SK-N-SH (cell line): ENCODE measurements around the gene HOXA5. TPM values are rescaled to one million over a fixed set of nuclear protein-coding genes. Genes with fewer than 3 reads are reported as not detected.

Source experiments
- CTCF ChIA-PET: fragments of 300-600, 350-600 bp; formaldehyde crosslinking; extraction: SDS; loops from one replicate; lab custom pipeline; 2021; lab: Yijun Ruan, JAX
- POLR2A ChIA-PET: fragments of 350-600 bp; sonication (Branson Sonifier 250); formaldehyde crosslinking; extraction: SDS; loops from one replicate; lab custom pipeline; 2020; ENCODE audit warnings: antibody characterized with exemption, inconsistent platforms; lab: Yijun Ruan, JAX
- DNase-seq: peaks from one replicate; pipeline ENCODE4 v3.0.0; 2012
- H2AFZ ChIP-seq: fragments of 200-600 bp; sonication (generic); 2 replicates; pipeline ENCODE4 v1.8.1; 2016; ENCODE audit warnings: antibody characterized with exemption, mild to moderate bottlenecking, low read depth
- H3F3A ChIP-seq: fragments of 200-600 bp; sonication (generic); replicated peaks from 2 replicates; pipeline ENCODE3; 2016; ENCODE audit warnings: antibody characterized with exemption, mild to moderate bottlenecking; ENCODE audit not compliant: insufficient read depth
- H3K27ac ChIP-seq, 2 experiments: fragments of 200-500 bp in 1 of 2; fragments of 200-600 bp in 1 of 2; sonication (Bioruptor generic) in 1 of 2; sonication (generic), shearing (Covaris generic) in 1 of 2; 2 replicates each; pipeline versions ENCODE4 v1.5.1 to v1.6.1; 2014 to 2016; ENCODE audit warnings: low read depth in 2 of 2, inconsistent platforms in 1 of 2, low read length in 1 of 2, mild to moderate bottlenecking in 1 of 2, mixed read lengths in 1 of 2
- H3K27me3 ChIP-seq: fragments of 200-600 bp; sonication (generic), shearing (Covaris generic); 2 replicates; pipeline ENCODE4 v1.6.1; 2016; ENCODE audit warnings: mixed run types; ENCODE audit not compliant: insufficient read depth
- H3K36me3 ChIP-seq, 2 experiments: fragments of 200-500 bp in 1 of 2; fragments of 200-600 bp in 1 of 2; sonication (Bioruptor generic) in 1 of 2; sonication (generic) in 1 of 2; replicated peaks in 1 of 2; 2 replicates each; pipeline versions ENCODE3 to v1.5.1; 2014 to 2016; ENCODE audit warnings: low read length in 1 of 2, mild to moderate bottlenecking in 1 of 2; ENCODE audit not compliant: insufficient read depth in 2 of 2, control insufficient read depth in 1 of 2
- H3K4me1 ChIP-seq, 2 experiments: fragments of 200-500 bp in 1 of 2; fragments of 200-600 bp in 1 of 2; sonication (Bioruptor generic) in 1 of 2; sonication (generic), shearing (Covaris generic) in 1 of 2; 2 replicates each; pipeline versions ENCODE4 v1.5.1 to v1.6.1; 2014 to 2016; ENCODE audit warnings: low read depth in 1 of 2, low read length in 1 of 2, mixed run types in 1 of 2; ENCODE audit not compliant: insufficient read depth in 2 of 2, control insufficient read depth in 1 of 2
- H3K4me2 ChIP-seq: fragments of 200-600 bp; sonication (generic), shearing (Covaris generic); 2 replicates; pipeline ENCODE4 v1.6.1; 2017; ENCODE audit warnings: mixed run types
- H3K4me3 ChIP-seq, 2 experiments: fragments of 200-500 bp in 1 of 2; fragments of 200-600 bp in 1 of 2; sonication (Bioruptor generic) in 1 of 2; sonication (generic), shearing (Covaris generic) in 1 of 2; 2 replicates each; pipeline versions ENCODE4 v1.5.1 to v1.8.1; 2014 to 2016; ENCODE audit warnings: low read depth in 2 of 2, inconsistent platforms in 1 of 2, low read length in 1 of 2, mild to moderate bottlenecking in 1 of 2, mixed read lengths in 1 of 2, moderate library complexity in 1 of 2
- H3K79me2 ChIP-seq: fragments of 200-600 bp; sonication (generic); 2 replicates; pipeline ENCODE4 v1.8.1; 2017; ENCODE audit warnings: mild to moderate bottlenecking; ENCODE audit not compliant: insufficient read depth
- H3K9ac ChIP-seq: fragments of 200-600 bp; sonication (generic); 2 replicates; pipeline ENCODE4 v1.6.1; 2017; ENCODE audit warnings: mixed run types
- H3K9me2 ChIP-seq: fragments of 200-600 bp; sonication (generic); 2 replicates; pipeline ENCODE4 v1.6.1; 2017; ENCODE audit warnings: mixed run types
- H3K9me3 ChIP-seq: fragments of 200-600 bp; sonication (generic); 2 replicates; pipeline ENCODE4 v1.6.1; 2017; ENCODE audit warnings: mixed run types, mild to moderate bottlenecking, moderate library complexity
- H4K20me1 ChIP-seq: fragments of 200-600 bp; sonication (generic); 2 replicates; pipeline ENCODE4 v1.6.1; 2017; ENCODE audit warnings: mild to moderate bottlenecking, mixed run types; ENCODE audit not compliant: insufficient read depth
- CHD2 ChIP-seq: fragments of 150-350 bp; IDR thresholded peaks from 2 replicates; pipeline ENCODE4 v1.6.1; 2018; ENCODE audit warnings: low read length; ENCODE audit not compliant: partially characterized antibody
- ELF1 ChIP-seq: IDR thresholded peaks from 2 replicates; pipeline ENCODE4 v1.4.0; 2012
- FOSL2 ChIP-seq: IDR thresholded peaks from 2 replicates; pipeline ENCODE4 v1.4.0; 2012; ENCODE audit warnings: low read depth, mild to moderate bottlenecking, moderate library complexity, borderline replicate concordance
- FOXJ3 ChIP-seq: sonication (generic); formaldehyde crosslinking; IDR thresholded peaks from 2 replicates; pipeline ENCODE4 v1.5.1; 2020; ENCODE audit warnings: mild to moderate bottlenecking, missing genetic modification reagents
- JUND ChIP-seq: IDR thresholded peaks from 2 replicates; pipeline ENCODE4 v1.4.0; 2012
- PBX3 ChIP-seq: IDR thresholded peaks from 2 replicates; pipeline ENCODE4; 2012
- RCOR1 ChIP-seq: fragments of 150-350 bp; IDR thresholded peaks from 2 replicates; pipeline ENCODE4 v1.6.1; 2017; ENCODE audit warnings: antibody characterized with exemption, low read length
- REST ChIP-seq: IDR thresholded peaks from 2 replicates; pipeline ENCODE4 v1.6.1; 2012; ENCODE audit warnings: mild to moderate bottlenecking, low read depth, low read length, moderate library complexity
- RFX5 ChIP-seq: IDR thresholded peaks from 2 replicates; pipeline ENCODE4 v1.6.1; 2012; ENCODE audit warnings: mild to moderate bottlenecking, improper control_type of control experiment, low read length
- SIN3A ChIP-seq: IDR thresholded peaks from 2 replicates; pipeline ENCODE4 v1.6.1; 2012; ENCODE audit warnings: low read depth, mild to moderate bottlenecking, low read length, moderate library complexity, borderline replicate concordance
- TAF1 ChIP-seq: IDR thresholded peaks from 2 replicates; pipeline ENCODE4 v1.6.1; 2012; ENCODE audit warnings: low read depth, mild to moderate bottlenecking, low read length, moderate library complexity, borderline replicate concordance
- TCF12 ChIP-seq: IDR thresholded peaks from 2 replicates; pipeline ENCODE4 v1.4.0; 2012
- WGBS: methylation state at CpG from one replicate; pipeline ENCODE4 v1.1.6; 2017; ENCODE audit warnings: low lambda C conversion rate; 5-methylcytosine and 5-hydroxymethylcytosine counted together
- polyA plus RNA-seq, 3 experiments: library from polyadenylated mRNA; depleted of rRNA; stranded (reverse); fragments of >200 nt; gene quantifications; 2 replicates each; pipeline ENCODE4 v1.2.3, GENCODE V29; 2012
- TF ChIP-seq, protein P1 (sequence below): fragments of 200-600 bp; sonication (generic); IDR thresholded peaks from 2 replicates; pipeline ENCODE4 v1.6.1; 2017; ENCODE audit warnings: antibody characterized with exemption, mild to moderate bottlenecking, moderate library complexity

The HOXA5 gene
- polyA plus RNA-seq, 1 of the 3 experiments (the other 2 are of a cell fraction): not detected

DNA sequence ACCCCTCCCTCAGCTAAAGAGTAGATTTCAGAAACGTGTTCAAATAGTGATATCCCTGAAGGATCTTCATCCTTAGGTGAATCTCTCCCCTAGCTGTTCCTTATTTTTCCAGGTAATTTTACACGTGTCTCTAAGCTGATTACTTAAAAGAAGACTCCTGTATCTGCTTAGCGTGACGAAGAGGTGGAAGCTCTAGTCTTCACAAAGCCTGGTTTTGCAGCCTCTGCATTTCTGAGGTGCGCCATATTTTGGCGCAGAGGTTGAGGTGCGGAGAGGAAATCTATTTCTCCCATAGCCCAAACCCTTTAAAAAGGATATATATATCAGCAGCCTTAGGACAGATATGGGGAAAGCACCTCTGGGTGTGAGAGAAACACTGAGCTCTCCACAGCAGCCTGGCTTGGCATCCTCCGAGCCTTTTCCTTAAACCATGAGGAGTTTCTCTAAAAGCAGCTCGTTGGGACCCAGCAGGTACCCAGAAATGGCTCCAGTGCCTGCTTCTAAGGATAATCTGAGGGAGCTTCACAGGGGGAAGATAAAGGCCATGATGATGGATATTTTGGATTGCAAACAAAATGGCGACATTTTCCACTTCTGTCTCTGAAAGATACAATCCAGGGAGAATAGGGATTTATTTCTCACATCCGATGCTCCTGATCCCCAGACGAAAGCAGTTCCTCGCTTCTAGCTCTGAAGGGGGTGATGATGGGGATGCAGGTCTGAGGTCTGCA, 38.0 kb downstream of the HOXA5 start (continued):
- TF ChIP-seq FOSL2: no peak
- no peak for TF ChIP-seq REST

DNA sequence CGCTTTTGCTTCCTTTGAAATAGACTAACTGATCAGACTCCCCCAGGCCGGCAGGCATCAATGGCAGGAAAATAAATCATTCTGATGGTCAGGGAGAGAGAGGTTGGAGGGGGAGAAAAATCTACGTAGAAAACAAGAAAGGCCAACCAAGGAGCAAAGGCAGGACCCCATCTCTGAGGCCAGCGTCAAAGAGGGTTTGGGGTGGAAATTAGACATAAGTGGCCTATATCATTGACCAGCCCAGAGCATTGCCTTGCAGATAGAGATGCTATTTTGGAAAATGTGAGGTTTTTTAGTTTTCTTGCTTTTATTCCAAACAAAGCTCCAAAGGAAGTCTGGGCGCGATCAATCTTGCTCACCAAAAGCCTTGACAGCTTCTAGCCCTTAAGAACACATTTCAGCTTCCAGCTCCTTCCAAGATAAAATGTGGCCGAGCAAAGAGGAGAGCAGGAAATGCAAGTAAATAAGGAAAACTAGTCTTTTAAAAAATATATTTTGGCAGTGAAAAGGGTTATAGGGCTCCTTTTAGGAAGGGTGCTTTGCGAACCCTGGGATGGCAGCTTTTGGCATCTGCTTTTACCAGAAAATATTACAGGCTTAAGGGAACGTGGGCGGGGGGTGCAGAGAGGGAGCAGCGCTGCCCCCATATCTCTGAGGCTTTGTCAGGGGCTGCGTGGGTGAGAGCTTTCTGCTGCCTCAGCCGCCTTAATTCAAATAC, 39.0 kb downstream of the HOXA5 start:
- TF ChIP-seq JUND (no peak), CHD2 (no peak), TCF12 (no peak), SIN3A (no peak), ELF1 (no peak), FOXJ3 (CRISPR knock-in tag) (no peak), RFX5 (no peak), TAF1 (no peak), PBX3 (no peak), RCOR1 (no peak)
- TF ChIP-seq, protein P1, sequence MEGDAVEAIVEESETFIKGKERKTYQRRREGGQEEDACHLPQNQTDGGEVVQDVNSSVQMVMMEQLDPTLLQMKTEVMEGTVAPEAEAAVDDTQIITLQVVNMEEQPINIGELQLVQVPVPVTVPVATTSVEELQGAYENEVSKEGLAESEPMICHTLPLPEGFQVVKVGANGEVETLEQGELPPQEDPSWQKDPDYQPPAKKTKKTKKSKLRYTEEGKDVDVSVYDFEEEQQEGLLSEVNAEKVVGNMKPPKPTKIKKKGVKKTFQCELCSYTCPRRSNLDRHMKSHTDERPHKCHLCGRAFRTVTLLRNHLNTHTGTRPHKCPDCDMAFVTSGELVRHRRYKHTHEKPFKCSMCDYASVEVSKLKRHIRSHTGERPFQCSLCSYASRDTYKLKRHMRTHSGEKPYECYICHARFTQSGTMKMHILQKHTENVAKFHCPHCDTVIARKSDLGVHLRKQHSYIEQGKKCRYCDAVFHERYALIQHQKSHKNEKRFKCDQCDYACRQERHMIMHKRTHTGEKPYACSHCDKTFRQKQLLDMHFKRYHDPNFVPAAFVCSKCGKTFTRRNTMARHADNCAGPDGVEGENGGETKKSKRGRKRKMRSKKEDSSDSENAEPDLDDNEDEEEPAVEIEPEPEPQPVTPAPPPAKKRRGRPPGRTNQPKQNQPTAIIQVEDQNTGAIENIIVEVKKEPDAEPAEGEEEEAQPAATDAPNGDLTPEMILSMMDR: no peak

More for the DNA sequence above, 39.0 kb downstream of the HOXA5 start:
- no peak overlapping the region for H3K27ac ChIP-seq
- no peak overlapping the region for H3K4me2 ChIP-seq
- POLR2A ChIA-PET: no interaction called here
- H3K79me2 ChIP-seq: no peaks in the 10 kb centered on the region
- no peaks in the 10 kb centered on the region for H3K9me3 ChIP-seq
- 11% methylated on average over 13 of the region's 13 CpGs for WGBS
- no peak overlapping the region for H3K9ac ChIP-seq
- H2AFZ ChIP-seq: no peak overlapping the region
- H3F3A ChIP-seq: no peaks in the 10 kb centered on the region
- H3K9me2 ChIP-seq: no peaks in the 10 kb centered on the region
- H4K20me1 ChIP-seq: no peaks in the 10 kb centered on the region
- no peaks in the 10 kb centered on the region for H3K36me3 ChIP-seq
- DNase-seq: no peak
- CTCF ChIA-PET: interaction anchor here (1.0 to 1.8 kb wide), 4 partner anchors 47 to 423 kb away, joined by 3 to 5 read pairs (median 4); no protein-coding TSS in a partner anchor
- H3K27me3 ChIP-seq: peaks cover 100% of the 10 kb centered on the region
- no peaks in the 10 kb centered on the region; a peak in 1 of 4 replicates for H3K4me1 ChIP-seq
- H3K4me3 ChIP-seq: no peak overlapping the region
